PFSK-1 (cell line): ENCODE data around the gene TMEM131.

ENCODE experiments used
- FOXP2 ChIP-seq: optimal IDR thresholded peaks from 2 replicates; pipeline ENCODE3; 2011; ENCODE audit warnings: borderline replicate concordance, control low read depth, inconsistent platforms; ENCODE audit not compliant: insufficient read depth; ENCODE audit errors: extremely low read length, extremely low read depth
- POLR2AphosphoS5 ChIP-seq: IDR thresholded peaks from 2 replicates; pipeline ENCODE4 v1.6.1; 2012; ENCODE audit warnings: low read depth, mild to moderate bottlenecking, control low read depth, low read length, moderate library complexity
- SIN3A ChIP-seq: IDR thresholded peaks from 2 replicates; pipeline ENCODE4 v1.6.1; 2012; ENCODE audit warnings: mild to moderate bottlenecking, low read length, moderate library complexity, borderline replicate concordance; ENCODE audit not compliant: insufficient read depth
- TAF1 ChIP-seq: IDR thresholded peaks from 2 replicates; pipeline ENCODE4 v1.6.1; 2012; ENCODE audit warnings: low read length, control low read depth, borderline replicate concordance; ENCODE audit not compliant: insufficient read depth
- TF ChIP-seq, protein P1 (sequence below), 2 experiments: IDR thresholded peaks; 2 replicates each; pipeline versions ENCODE4 v1.6.1 to v1.8.0; 2011 to 2012; ENCODE audit warnings: low read depth in 2 of 2, low read length in 2 of 2, control low read depth in 1 of 2, inconsistent platforms in 1 of 2, mild to moderate bottlenecking in 1 of 2, moderate library complexity in 1 of 2; ENCODE audit not compliant: insufficient read depth in 1 of 2

TMEM131 gene

DNA sequence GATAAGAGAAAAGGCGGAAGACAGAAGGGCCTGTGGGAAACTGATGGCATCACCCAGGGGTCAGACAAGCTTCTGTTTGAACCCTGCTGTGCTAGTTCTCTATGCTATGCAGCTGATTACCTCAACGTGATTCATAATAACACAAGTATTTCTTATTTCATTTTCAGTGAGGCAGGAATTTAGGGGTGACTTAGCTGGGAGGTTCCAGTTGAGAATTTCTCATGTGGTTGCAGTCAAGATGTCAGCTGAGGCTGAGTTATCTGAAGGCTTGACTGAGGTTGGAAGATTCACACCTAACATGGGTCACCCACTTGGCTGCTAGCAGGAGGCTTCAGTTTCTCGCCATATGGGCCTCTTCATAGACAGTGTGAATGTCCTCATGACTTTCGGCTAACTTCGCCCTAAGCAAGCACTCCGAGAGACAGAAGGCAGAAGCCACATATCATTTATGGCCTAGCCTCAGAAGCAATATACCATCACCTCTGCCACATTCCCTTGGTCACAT lies 34.0 kb upstream of the TMEM131 start:
- TF ChIP-seq POLR2AphosphoS5 (no peak), SIN3A (no peak), TAF1 (no peak)
- TF ChIP-seq, protein P1, sequence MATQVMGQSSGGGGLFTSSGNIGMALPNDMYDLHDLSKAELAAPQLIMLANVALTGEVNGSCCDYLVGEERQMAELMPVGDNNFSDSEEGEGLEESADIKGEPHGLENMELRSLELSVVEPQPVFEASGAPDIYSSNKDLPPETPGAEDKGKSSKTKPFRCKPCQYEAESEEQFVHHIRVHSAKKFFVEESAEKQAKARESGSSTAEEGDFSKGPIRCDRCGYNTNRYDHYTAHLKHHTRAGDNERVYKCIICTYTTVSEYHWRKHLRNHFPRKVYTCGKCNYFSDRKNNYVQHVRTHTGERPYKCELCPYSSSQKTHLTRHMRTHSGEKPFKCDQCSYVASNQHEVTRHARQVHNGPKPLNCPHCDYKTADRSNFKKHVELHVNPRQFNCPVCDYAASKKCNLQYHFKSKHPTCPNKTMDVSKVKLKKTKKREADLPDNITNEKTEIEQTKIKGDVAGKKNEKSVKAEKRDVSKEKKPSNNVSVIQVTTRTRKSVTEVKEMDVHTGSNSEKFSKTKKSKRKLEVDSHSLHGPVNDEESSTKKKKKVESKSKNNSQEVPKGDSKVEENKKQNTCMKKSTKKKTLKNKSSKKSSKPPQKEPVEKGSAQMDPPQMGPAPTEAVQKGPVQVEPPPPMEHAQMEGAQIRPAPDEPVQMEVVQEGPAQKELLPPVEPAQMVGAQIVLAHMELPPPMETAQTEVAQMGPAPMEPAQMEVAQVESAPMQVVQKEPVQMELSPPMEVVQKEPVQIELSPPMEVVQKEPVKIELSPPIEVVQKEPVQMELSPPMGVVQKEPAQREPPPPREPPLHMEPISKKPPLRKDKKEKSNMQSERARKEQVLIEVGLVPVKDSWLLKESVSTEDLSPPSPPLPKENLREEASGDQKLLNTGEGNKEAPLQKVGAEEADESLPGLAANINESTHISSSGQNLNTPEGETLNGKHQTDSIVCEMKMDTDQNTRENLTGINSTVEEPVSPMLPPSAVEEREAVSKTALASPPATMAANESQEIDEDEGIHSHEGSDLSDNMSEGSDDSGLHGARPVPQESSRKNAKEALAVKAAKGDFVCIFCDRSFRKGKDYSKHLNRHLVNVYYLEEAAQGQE (IDR thresholded peaks at IDR 0.05; ENCODE audit: insufficient read depth in 1 of 2, low read depth in 2 of 2, low read length in 2 of 2) = no peak

DNA sequence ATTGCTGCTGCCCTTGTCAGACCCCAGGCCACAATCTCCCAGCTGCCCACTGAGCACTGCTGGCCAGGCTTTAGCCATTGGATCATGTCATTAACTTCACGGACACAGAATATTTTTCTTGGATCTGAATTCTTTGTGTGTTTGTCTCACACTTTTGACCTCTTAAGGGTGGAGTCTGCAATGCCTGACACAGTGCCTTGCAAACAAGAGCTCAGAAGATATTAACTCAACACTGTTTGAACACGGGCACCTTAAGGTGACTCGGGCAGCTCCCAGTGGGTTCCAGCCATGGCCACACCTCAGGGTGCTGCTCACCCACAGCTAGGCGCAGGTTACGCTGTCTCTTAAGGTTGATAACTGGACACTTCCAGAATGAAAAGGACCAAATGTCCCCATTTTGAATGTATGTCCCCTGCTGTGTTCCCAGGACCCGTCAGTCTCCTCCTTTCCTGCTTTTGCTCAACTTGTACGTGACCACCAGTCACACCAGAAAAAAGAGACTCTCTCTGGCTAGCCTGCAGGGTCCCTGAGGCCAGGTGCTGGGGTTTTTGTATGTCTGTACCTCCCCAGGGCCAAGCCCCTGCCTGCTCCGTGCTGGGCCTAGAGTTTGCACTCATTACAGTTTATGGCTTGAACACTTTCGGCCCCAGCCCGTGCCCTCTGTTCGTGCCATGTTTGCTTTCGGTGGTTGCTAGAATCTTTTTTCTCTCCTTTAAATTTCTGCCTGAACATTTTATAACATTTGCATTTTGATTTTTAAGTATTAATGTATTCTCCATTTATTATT lies 33.4 kb upstream of the TMEM131 start:
- no peak for TF ChIP-seq POLR2AphosphoS5
- no peak for TF ChIP-seq FOXP2
- TF ChIP-seq, protein P1 (IDR thresholded peaks at IDR 0.05; ENCODE audit: insufficient read depth in 1 of 2, low read depth in 2 of 2, low read length in 2 of 2) = no peak
- no peak for TF ChIP-seq SIN3A
- TF ChIP-seq TAF1 = no peak

DNA sequence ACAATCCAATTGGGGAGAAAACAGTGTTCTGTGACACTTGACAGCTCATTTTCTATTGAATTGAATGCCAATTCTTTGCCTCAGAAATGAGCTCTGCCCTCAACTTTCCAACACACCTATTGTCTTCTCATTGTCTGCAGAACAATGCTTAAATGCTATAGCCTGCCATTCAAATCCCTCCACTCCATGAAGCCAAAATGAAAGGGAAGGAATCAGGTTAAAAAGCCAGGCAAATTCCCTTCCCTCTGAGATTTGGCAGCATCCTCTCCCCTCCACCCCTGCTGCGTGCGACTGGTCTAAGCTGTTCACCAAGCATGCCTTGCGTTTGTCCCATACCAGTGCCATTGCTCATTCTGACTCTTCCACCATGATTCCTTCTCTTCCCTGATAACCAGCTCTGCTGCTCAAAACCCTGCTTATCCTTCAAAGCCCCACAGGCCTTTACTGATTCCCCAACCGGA lies 32.4 kb upstream of the TMEM131 start:
- TF ChIP-seq POLR2AphosphoS5 (no peak), FOXP2 (no peak), SIN3A (no peak), TAF1 (no peak)
- TF ChIP-seq, protein P1 (IDR thresholded peaks at IDR 0.05; ENCODE audit: insufficient read depth in 1 of 2, low read depth in 2 of 2, low read length in 2 of 2) = no peak

DNA sequence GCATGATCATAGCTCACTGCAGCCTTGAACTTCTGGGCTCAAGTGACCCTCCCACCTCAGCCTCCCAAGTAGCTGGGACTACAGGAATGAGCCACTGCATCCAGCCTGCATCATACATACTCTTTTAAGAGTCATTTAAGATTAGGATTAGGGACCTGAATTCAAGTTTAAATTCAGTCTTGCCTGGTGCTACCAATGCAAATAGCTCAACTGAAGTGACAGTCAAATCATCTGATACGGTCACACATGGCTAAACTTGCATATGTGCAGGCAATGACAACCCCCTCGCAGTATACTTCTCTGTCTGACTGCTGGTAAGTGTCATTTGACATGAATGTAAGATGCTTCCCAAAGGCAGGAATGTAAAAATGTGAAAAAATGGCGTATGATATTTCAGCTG lies 31.8 kb upstream of the TMEM131 start:
- TF ChIP-seq FOXP2 (no peak), SIN3A (no peak), TAF1 (no peak), POLR2AphosphoS5 (no peak)
- TF ChIP-seq, protein P1 (IDR thresholded peaks at IDR 0.05; ENCODE audit: insufficient read depth in 1 of 2, low read depth in 2 of 2, low read length in 2 of 2) = no peak
